Naive thymus-derived CD4-positive, alpha-beta T cell (primary cell): ENCODE data around the gene CDH16. TPM values are rescaled to one million over a fixed set of nuclear protein-coding genes. Genes with fewer than 3 reads are reported as not detected.
"Not testable (repeated sequence)": the region's sequence is repeated elsewhere in the genome, so short reads cannot be mapped to it uniquely, and the experiment has no call there.

Source experiments
- ATAC-seq: fragments of 150-1000 bp; cut with Tn5 transposase; 2 replicates; pipeline ENCODE4 v1.10.0; 2021; ENCODE audit warnings: mild to moderate bottlenecking, moderate library complexity
- CTCF ChIA-PET: fragments of 350-600 bp; sonication (Branson Sonifier 250); formaldehyde crosslinking; loops from one replicate; lab custom pipeline; 2021; ENCODE audit warnings: antibody characterized with exemption; lab: Charles Lee
- POLR2A ChIA-PET: fragments of 350-600 bp; sonication (Branson Sonifier 250); formaldehyde crosslinking; loops from one replicate; lab custom pipeline; 2021; ENCODE audit warnings: antibody characterized with exemption, inconsistent platforms; lab: Charles Lee
- DNase-seq, 9 donors: peaks; one replicate each; pipeline versions ENCODE4 v3.0.0 to v3.0.0-alpha.2; 2020 to 2022; ENCODE audit warnings: mixed read lengths in 1 of 9
- H3K27ac ChIP-seq: one replicate; pipeline ENCODE4 v1.7.0; 2013; ENCODE audit warnings: mild to moderate bottlenecking, low read depth, low read length, moderate library complexity
- H3K27me3 ChIP-seq, 2 donors: one replicate each; pipeline ENCODE4 v1.7.0; 2013; ENCODE audit warnings: low read length in 2 of 2, mild to moderate bottlenecking in 2 of 2, moderate library complexity in 2 of 2; ENCODE audit not compliant: control insufficient read depth in 2 of 2, insufficient read depth in 2 of 2
- H3K36me3 ChIP-seq, 3 experiments: 1 replicate in 2 of 3; 2 replicates in 1 of 3; pipeline ENCODE4 v1.7.0; 2013; ENCODE audit warnings: low read length in 3 of 3, mild to moderate bottlenecking in 3 of 3, moderate library complexity in 1 of 3; ENCODE audit not compliant: insufficient read depth in 3 of 3, control insufficient read depth in 2 of 3
- H3K4me1 ChIP-seq, 2 donors: one replicate each; pipeline ENCODE4 v1.7.0; 2013; ENCODE audit warnings: low read length in 2 of 2, mild to moderate bottlenecking in 2 of 2, moderate library complexity in 1 of 2; ENCODE audit not compliant: control insufficient read depth in 2 of 2, insufficient read depth in 2 of 2
- H3K4me3 ChIP-seq: 2 replicates; pipeline ENCODE4 v1.7.0; 2013; ENCODE audit warnings: mild to moderate bottlenecking, low read length
- H3K9me3 ChIP-seq, 3 experiments: 1 replicate in 2 of 3; 2 replicates in 1 of 3; pipeline ENCODE4 v1.7.0; 2013; ENCODE audit warnings: low read length in 3 of 3; ENCODE audit not compliant: control insufficient read depth in 2 of 3
- H3K27ac Mint-ChIP-seq, 9 donors: one replicate each; pipeline ENCODE4 v1.8.0; 2020 to 2022; ENCODE audit warnings: mixed read lengths in 9 of 9, mild to moderate bottlenecking in 8 of 9, moderate library complexity in 5 of 9, inconsistent platforms in 2 of 9
- H3K27me3 Mint-ChIP-seq, 5 donors: one replicate each; pipeline ENCODE4 v1.8.0; 2021 to 2022; ENCODE audit warnings: mixed read lengths in 5 of 5, mild to moderate bottlenecking in 1 of 5
- H3K36me3 Mint-ChIP-seq, 5 donors: one replicate each; pipeline ENCODE4 v1.8.0; 2020 to 2022; ENCODE audit warnings: mixed read lengths in 5 of 5, mild to moderate bottlenecking in 3 of 5, inconsistent platforms in 1 of 5
- H3K4me1 Mint-ChIP-seq, 7 donors: one replicate each; pipeline ENCODE4 v1.8.0; 2020 to 2022; ENCODE audit warnings: mixed read lengths in 7 of 7, mild to moderate bottlenecking in 3 of 7, inconsistent platforms in 1 of 7
- H3K4me3 Mint-ChIP-seq, 10 donors: one replicate each; pipeline ENCODE4 v1.8.0; 2020 to 2022; ENCODE audit warnings: mild to moderate bottlenecking in 10 of 10, mixed read lengths in 10 of 10, moderate library complexity in 6 of 10, inconsistent platforms in 2 of 10
- H3K9me3 Mint-ChIP-seq, 11 donors: one replicate each; pipeline ENCODE4 v1.8.0; 2020 to 2022; ENCODE audit warnings: mixed read lengths in 11 of 11, mild to moderate bottlenecking in 4 of 11, inconsistent platforms in 1 of 11, moderate library complexity in 1 of 11
- intact Hi-C, 2 donors: fragments of 100-400 bp; cut with micrococcal nuclease; formaldehyde crosslinking; loops; one replicate each; pipeline ENCODE4 v1.15.1; 2023
- polyA plus RNA-seq, 2 donors: library from polyadenylated mRNA; unstranded; fragments of 300-500 nt; fragmentation: Illumina TruSeq; gene quantifications; one replicate each; pipeline ENCODE4 v1.2.3, GENCODE V29; 2021
- total RNA-seq, 6 experiments: library from RNA in 5 of 6; stranded (reverse) in 5 of 6; gene quantifications; 1 replicate in 5 of 6; 2 replicates in 1 of 6; pipeline ENCODE4 v1.2.3 and lab custom pipeline; 2021 to 2026

Gene CDH16
- total and polyA plus RNA-seq, 7 experiments from 2014 or later: not detected

DNA sequence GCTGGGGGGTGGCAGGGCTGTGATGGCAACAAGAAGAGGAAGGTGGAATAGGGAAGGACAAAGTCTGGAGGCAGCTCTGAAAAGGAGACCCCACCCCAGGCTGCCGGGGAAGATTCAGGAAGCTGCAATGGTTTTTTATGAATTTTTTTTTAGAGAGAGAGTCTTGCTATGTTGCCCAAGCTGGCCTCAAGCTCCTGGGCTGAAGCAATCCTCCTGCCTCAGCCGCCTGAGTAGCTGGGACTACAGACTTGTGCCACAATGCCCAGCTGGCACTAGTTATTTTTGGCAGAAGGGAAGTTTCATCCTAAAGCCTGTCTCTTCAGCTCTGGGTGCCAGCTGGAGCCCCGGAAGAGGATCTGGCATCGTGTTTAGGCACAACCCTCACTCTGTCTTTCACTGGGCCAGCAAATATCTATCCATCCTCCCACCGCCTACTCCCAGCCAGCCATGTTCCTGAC lies 41.0 kb upstream of the CDH16 start:
- peaks cover 0 to under 1% (median 0%) of the 10 kb centered on the region in 5 donors for H3K27me3 Mint-ChIP-seq
- Histone ChIP-seq H3K4me3 (no peak overlapping the region), H3K4me1 (no peaks in the 10 kb centered on the region), H3K36me3 (no peaks in the 10 kb centered on the region), H3K27ac (no peak overlapping the region), H3K9me3 (no peaks in the 10 kb centered on the region), H3K27me3 (no peaks in the 10 kb centered on the region)
- POLR2A ChIA-PET: no interaction called here
- H3K4me1 Mint-ChIP-seq: peaks cover 10 to 33% (median 17%) of the 10 kb centered on the region in 7 donors
- CTCF ChIA-PET: interaction anchor here (0.7 kb wide), 2 partner anchors 11 to 128 kb away, joined by 3 read pairs; no protein-coding TSS in a partner anchor
- no peak for DNase-seq
- H3K36me3 Mint-ChIP-seq: no peaks in the 10 kb centered on the region
- no peak overlapping the region for H3K4me3 Mint-ChIP-seq
- no peaks in the 10 kb centered on the region for H3K9me3 Mint-ChIP-seq
- peak; percentile 15 for ATAC-seq
- H3K27ac Mint-ChIP-seq: peak overlapping the region in 3 of 9 donors; percentile 16 to 51 (median 26)
- intact Hi-C loops: no loop called here

DNA sequence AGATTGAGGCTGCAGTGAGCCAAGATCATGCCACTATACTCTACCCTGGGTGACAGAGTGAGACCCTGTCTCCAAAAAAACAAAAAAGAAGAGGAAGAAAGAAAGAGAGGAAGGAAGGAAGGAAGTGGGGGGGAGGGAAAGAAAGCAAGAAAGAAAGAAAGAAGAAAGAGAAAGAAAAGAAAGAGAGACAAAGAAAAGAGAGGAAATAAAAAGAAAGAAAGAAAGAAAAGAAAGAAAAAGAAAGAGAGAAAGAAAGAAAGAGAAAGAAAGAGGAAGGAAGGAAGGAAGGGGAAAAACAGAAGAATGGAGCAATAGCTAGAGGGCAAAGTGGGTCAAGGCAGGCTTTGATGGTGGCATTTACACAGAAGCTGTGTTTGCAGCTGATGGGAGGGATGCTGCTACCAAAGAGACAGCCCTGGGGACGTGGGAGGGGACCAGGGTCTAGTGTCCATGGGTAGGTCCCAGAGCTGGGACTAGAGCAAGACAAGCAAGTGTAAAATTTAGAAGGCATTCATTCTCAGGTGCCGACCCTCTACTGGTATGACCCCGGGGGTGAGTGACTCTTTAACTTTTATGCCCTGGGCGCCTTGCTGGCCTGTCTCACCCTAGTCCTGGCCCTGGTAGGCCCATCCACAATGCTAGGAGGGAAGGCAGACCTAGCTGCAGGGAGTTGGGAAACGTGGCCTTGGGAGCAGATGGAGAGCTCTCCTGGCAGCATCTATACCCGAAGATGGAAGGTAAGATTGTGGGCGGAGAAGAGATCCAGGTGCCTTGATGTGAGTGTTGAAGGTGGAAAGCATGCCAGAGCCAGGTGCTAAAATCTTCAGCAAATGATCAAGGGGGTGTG lies 40.4 kb upstream of the CDH16 start:
- ChIA-PET POLR2A (no interaction called here), CTCF (interaction anchor here (0.7 to 0.8 kb wide), 4 partner anchors 12 to 285 kb away, joined by 3 read pairs; no protein-coding TSS in a partner anchor)
- H3K27me3 ChIP-seq: no peaks in the 10 kb centered on the region
- peak overlapping the region in 3 of 9 donors; percentile 16 to 51 (median 26) for H3K27ac Mint-ChIP-seq
- no peak overlapping the region for H3K4me3 ChIP-seq
- no peak for DNase-seq
- H3K9me3 Mint-ChIP-seq: no peaks in the 10 kb centered on the region
- H3K36me3 Mint-ChIP-seq: no peaks in the 10 kb centered on the region
- ATAC-seq: no peak
- H3K36me3 ChIP-seq: no peaks in the 10 kb centered on the region
- H3K4me3 Mint-ChIP-seq: no peak overlapping the region
- peaks cover 0 to 2% (median 1%) of the 10 kb centered on the region in 5 donors for H3K27me3 Mint-ChIP-seq
- H3K4me1 Mint-ChIP-seq: peaks cover 12 to 34% (median 17%) of the 10 kb centered on the region in 7 donors
- no peaks in the 10 kb centered on the region for H3K9me3 ChIP-seq
- no peaks in the 10 kb centered on the region for H3K4me1 ChIP-seq
- intact Hi-C loops: no loop called here
- H3K27ac ChIP-seq: no peak overlapping the region

DNA sequence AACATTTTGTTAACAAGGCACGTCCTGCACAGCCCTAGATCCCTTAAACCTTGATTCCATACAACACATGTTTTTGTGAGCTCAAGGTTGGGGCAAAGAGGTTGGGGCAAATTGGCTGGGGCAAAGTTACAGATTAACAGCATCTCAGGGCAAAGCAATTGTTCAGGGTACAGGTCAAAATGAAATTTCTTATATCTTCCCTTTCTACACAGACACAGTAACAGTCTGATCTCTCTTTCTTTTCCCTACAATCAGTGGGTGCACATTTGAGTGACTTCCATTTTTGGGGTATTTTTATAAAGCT lies 37.4 kb upstream of the CDH16 start:
- H3K4me3 ChIP-seq, intact Hi-C loops, H3K36me3 Mint-ChIP-seq, H3K4me3 Mint-ChIP-seq, POLR2A ChIA-PET, H3K4me1 ChIP-seq, H3K9me3 ChIP-seq, H3K36me3 ChIP-seq, H3K9me3 Mint-ChIP-seq, H3K27ac ChIP-seq, CTCF ChIA-PET, DNase-seq, ATAC-seq, H3K27ac Mint-ChIP-seq, H3K27me3 ChIP-seq: not testable (repeated sequence)
- peaks cover 12 to 26% (median 13%) of the 10 kb centered on the region in 7 donors for H3K4me1 Mint-ChIP-seq
- H3K27me3 Mint-ChIP-seq: peaks cover 16 to 25% (median 21%) of the 10 kb centered on the region in 5 donors

DNA sequence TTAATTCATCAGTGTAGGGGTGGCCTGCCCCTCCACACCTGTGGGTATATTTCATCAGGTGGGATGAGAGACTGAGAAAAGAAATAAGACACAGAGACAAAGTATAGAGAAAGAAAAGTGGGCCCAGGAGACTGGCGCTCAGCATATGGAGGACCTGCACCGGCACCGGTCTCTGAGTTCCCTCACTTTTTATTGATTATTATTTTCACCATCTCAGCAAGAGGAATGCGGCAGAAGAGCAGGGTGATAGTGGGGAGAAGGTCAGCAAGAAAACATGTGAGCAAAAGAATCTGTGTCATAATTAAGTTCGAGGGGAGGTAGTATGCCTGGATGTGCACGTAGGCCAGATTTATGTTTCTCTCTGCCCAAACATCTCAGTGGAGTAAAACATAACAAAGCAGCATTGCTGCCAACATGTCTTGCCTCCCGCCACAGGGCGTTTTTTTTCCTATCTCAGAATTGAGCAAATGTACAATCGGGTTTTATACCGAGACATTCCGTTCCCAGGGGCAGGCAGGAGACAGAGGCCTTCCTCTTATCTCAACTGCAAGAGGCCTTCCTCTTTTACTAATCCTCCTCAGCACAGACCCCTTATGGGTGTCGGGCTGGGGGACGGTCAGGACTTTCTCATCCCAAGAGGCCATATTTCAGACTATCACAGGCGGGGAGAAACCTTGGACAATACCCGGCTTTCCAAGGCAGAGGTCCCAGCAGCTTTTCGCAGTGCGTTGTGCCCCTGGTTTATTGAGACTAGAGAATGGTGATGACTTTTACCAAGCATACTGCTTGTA lies 36.9 kb upstream of the CDH16 start:
- H3K27ac Mint-ChIP-seq, POLR2A ChIA-PET, ATAC-seq, H3K4me3 Mint-ChIP-seq, H3K27me3 ChIP-seq, H3K36me3 Mint-ChIP-seq, DNase-seq, H3K36me3 ChIP-seq, H3K9me3 Mint-ChIP-seq, H3K27ac ChIP-seq, H3K9me3 ChIP-seq, H3K4me3 ChIP-seq, H3K4me1 ChIP-seq, CTCF ChIA-PET: not testable (repeated sequence)
- peaks cover 9 to 23% (median 13%) of the 10 kb centered on the region in 7 donors for H3K4me1 Mint-ChIP-seq
- H3K27me3 Mint-ChIP-seq: peaks cover 19 to 28% (median 23%) of the 10 kb centered on the region in 5 donors
- intact Hi-C loops: loop anchor here in 1 of 2 donors (2.0 kb wide), 2 partner anchors 21 to 63 kb away; no protein-coding TSS in a partner anchor

DNA sequence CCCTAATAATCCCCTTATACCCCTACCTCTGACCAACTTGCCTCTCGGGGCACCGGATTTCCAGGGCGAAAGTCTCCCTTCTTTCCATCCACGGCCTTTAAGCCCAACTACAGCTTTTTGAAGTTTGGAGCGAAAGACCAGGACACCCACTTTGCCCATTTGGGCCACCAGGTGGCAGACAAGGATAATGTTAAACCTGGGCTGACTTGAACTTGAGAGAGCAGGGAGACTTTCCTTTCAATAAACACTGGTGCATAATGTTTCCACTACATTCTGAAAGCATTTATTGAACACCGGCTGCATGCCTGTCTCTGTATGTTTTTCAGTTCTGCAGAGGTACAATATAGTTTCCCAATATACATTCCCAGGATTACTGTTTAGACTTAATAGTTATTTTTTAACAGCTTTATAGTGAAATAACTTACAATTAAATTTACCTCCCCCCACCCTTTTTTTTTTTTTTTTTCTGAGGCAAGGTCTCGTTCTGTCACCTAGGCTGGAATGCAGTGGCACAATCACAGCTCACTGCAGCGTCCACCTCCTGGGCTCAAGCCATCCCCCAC lies 35.5 kb upstream of the CDH16 start:
- ChIA-PET CTCF (interaction anchor here (0.5 to 1.2 kb wide), 3 partner anchors 87 to 1976 kb away, joined by 3 read pairs; no protein-coding TSS in a partner anchor), POLR2A (interaction anchor here (0.6 kb wide), 1 partner anchor 355 kb away, joined by 3 read pairs; no protein-coding TSS in a partner anchor)
- peak; percentile 46 to 78 (median 67) for DNase-seq
- Histone ChIP-seq H3K9me3 (no peaks in the 10 kb centered on the region), H3K27me3 (no peaks in the 10 kb centered on the region), H3K4me3 (no peak overlapping the region), H3K4me1 (no peaks in the 10 kb centered on the region), H3K27ac (no peak overlapping the region), H3K36me3 (no peaks in the 10 kb centered on the region)
- peak overlapping the region in 1 of 10 donors; percentile 5 for H3K4me3 Mint-ChIP-seq
- peaks cover 0 to 7% (median 0%) of the 10 kb centered on the region in 11 donors for H3K9me3 Mint-ChIP-seq
- H3K27ac Mint-ChIP-seq: peak overlapping the region in 1 of 9 donors; percentile 4
- peaks cover 11 to 27% (median 15%) of the 10 kb centered on the region in 7 donors for H3K4me1 Mint-ChIP-seq
- peaks cover 0 to 6% (median 0%) of the 10 kb centered on the region in 5 donors for H3K36me3 Mint-ChIP-seq
- peaks cover 31 to 40% (median 35%) of the 10 kb centered on the region in 5 donors for H3K27me3 Mint-ChIP-seq
- intact Hi-C loops: loop anchor here (1.0 to 2.0 kb wide), 6 partner anchors 23 to 445 kb away; no protein-coding TSS in a partner anchor
- peak; percentile 86 for ATAC-seq
